ENCODE results near the gene EXO1.

DNA sequence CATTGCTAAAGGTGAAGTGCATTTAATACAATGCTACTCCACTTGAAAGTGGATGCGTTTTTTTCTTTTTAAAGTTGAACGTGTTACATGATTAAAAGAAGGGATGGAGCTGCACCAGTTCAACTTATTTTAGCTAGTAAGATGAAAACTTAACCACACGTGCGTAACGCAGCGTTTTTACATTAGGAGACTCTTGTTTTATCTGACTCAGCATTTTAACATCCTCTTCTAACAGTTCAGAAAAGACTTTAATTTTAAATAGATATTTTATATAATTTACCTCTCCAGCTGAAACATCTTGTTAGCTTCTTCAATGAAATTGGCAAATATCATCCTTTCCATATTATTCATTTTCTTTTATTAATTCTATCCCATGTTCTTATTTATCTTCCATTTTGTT, 33.4 kb downstream of the EXO1 start:
- no peak for TF ChIP-seq POLR2AphosphoS5 (IDR thresholded peaks at IDR 0.05)
- TF ChIP-seq POLR2A (IDR thresholded peaks at IDR 0.05) = no peak

All from spleen (tissue), 3 donors.